Hematopoietic multipotent progenitor cell treated with erythropoietin and hydrocortisone succinate and interleukin-3 and kit ligand, for 8 days (in vitro differentiated cells): ENCODE data around the gene LTBP2.

Source experiments
- DNase-seq: peaks from one replicate; pipeline ENCODE4 v3.0.0-alpha.2; 2015

Gene LTBP2

GRCh38 chr14:74637178-74637550, 25.1 kb upstream of the LTBP2 start:
- no peak for DNase-seq

- no peak for DNase-seq
Measured at GRCh38 chr14:74636424-74637177, 24.6 kb upstream of the LTBP2 start.

GRCh38 chr14:74635847-74636246, 23.8 kb upstream of the LTBP2 start:
- DNase-seq, result no peak

GRCh38 chr14:74634964-74635363, 22.9 kb upstream of the LTBP2 start:
- no peak for DNase-seq

GRCh38 chr14:74634481-74634880, 22.4 kb upstream of the LTBP2 start:
- no peak for DNase-seq

- DNase-seq, result no peak
Measured at GRCh38 chr14:74630881-74631690, 19.0 kb upstream of the LTBP2 start.

- no peak for DNase-seq
Measured at GRCh38 chr14:74628418-74628817, 16.4 kb upstream of the LTBP2 start.

- DNase-seq, result no peak
Measured at GRCh38 chr14:74627076-74627475, 15.0 kb upstream of the LTBP2 start.

- DNase-seq, result no peak
Measured at GRCh38 chr14:74622257-74622656, 10.2 kb upstream of the LTBP2 start.

GRCh38 chr14:74621556-74621955, 9.5 kb upstream of the LTBP2 start:
- no peak for DNase-seq

GRCh38 chr14:74620923-74621322, 8.9 kb upstream of the LTBP2 start:
- no peak for DNase-seq

- DNase-seq, result peak; percentile 70
Measured at GRCh38 chr14:74620497-74620921, 8.5 kb upstream of the LTBP2 start.

GRCh38 chr14:74619672-74620131, 7.7 kb upstream of the LTBP2 start:
- peak; percentile 18 for DNase-seq

- peak; percentile 46 for DNase-seq
Measured at GRCh38 chr14:74618078-74618952, 6.3 kb upstream of the LTBP2 start.

- no peak for DNase-seq
Measured at GRCh38 chr14:74616996-74617700, 5.1 kb upstream of the LTBP2 start.

GRCh38 chr14:74616507-74616906, 4.5 kb upstream of the LTBP2 start:
- DNase-seq, result no peak

- DNase-seq, result no peak
Measured at GRCh38 chr14:74615735-74616134, 3.7 kb upstream of the LTBP2 start.

- no peak for DNase-seq
Measured at GRCh38 chr14:74614508-74615495, 2.8 kb upstream of the LTBP2 start.

GRCh38 chr14:74613211-74613914, 1.3 kb upstream of the LTBP2 start:
- DNase-seq, result no peak

GRCh38 chr14:74612350-74613021, 449 bp upstream of the LTBP2 start:
- peak; percentile 68 for DNase-seq
